Heart right ventricle (tissue), 16 donors: ENCODE results near the gene EYS. TPM values are rescaled to one million over a fixed set of nuclear protein-coding genes. Genes with fewer than 3 reads are reported as not detected.
"Not testable (repeated sequence)": the region's sequence is repeated elsewhere in the genome, so short reads cannot be mapped to it uniquely, and the experiment has no call there.

Experiments used
- ATAC-seq, 8 donors: fragments of 200-7000 bp; cut with Tn5 transposase; one replicate each; pipeline ENCODE4 v1.9.1; 2020; ENCODE audit warnings: mild to moderate bottlenecking in 8 of 8, moderate library complexity in 8 of 8, moderate number of reproducible peaks in 1 of 8
- DNase-seq, 2 donors: peaks; one replicate each; pipeline ENCODE4 v3.0.0-alpha.2; 2020
- H3K27ac ChIP-seq, 10 donors: fragments of 200-600 bp; sonication (generic) in 2 of 10; one replicate each; pipeline versions ENCODE4 v1.5.0 to v1.8.0; 2020 to 2022; ENCODE audit warnings: mild to moderate bottlenecking in 3 of 10
- H3K27me3 ChIP-seq, 7 donors: fragments of 200-600 bp; one replicate each; pipeline ENCODE4 v1.8.0; 2021 to 2022; ENCODE audit warnings: mild to moderate bottlenecking in 2 of 7
- H3K36me3 ChIP-seq, 9 donors: fragments of 200-600 bp; sonication (generic) in 1 of 9; one replicate each; pipeline versions ENCODE4 v1.5.0 to v1.8.0; 2020 to 2022; ENCODE audit warnings: mild to moderate bottlenecking in 2 of 9
- H3K4me1 ChIP-seq, 9 donors: fragments of 200-600 bp; sonication (generic) in 1 of 9; one replicate each; pipeline versions ENCODE4 v1.5.0 to v1.8.0; 2020 to 2022; ENCODE audit warnings: mild to moderate bottlenecking in 4 of 9
- H3K4me3 ChIP-seq, 10 donors: fragments of 200-600 bp; sonication (generic) in 2 of 10; one replicate each; pipeline versions ENCODE4 v1.5.0 to v1.8.0; 2020 to 2022; ENCODE audit warnings: mild to moderate bottlenecking in 7 of 10, moderate library complexity in 2 of 10
- H3K9me3 ChIP-seq, 11 donors: fragments of 200-600 bp in 10 of 11; sonication (generic) in 2 of 11; one replicate each; pipeline versions ENCODE4 v1.5.0 to v1.8.0; 2013 to 2022; ENCODE audit warnings: mild to moderate bottlenecking in 2 of 11, control low read depth in 1 of 11, moderate library complexity in 1 of 11
- WGBS, 2 donors: extraction: QIAGEN DNeasy Blood & Tissue Kit; methylation state at CpG; one replicate each; pipeline ENCODE4 v1.1.7; 2013; ENCODE audit warnings: inconsistent platforms in 1 of 2; 5-methylcytosine and 5-hydroxymethylcytosine counted together
- intact Hi-C, 10 donors: fragments of 100-400 bp; cut with DNase I; formaldehyde crosslinking; loops; one replicate each; pipeline versions ENCODE4 v1.11.1 to v1.14.2; 2022
- polyA plus RNA-seq, 2 donors: library from polyadenylated mRNA; stranded (reverse); fragments of 200-250 nt; gene quantifications; one replicate each; pipeline ENCODE4 v1.2.3, GENCODE V29; 2013
- total RNA-seq, 10 donors: library from RNA; stranded (reverse); fragmentation: NEBNext Ultra II Directional in 3 of 10; extraction: Animal tissue kit (Norgen Biotek cat#: 25700) in 3 of 10; gene quantifications; one replicate each; pipeline versions ENCODE4 v1.2.1 to v1.2.4, GENCODE V29; 2021 to 2023
- TF ChIP-seq, protein P1 (sequence below), 9 donors: fragments of 200-600 bp; sonication (generic) in 2 of 9; IDR thresholded peaks; one replicate each; pipeline versions ENCODE4 v1.5.0 to v1.8.0; 2021 to 2022; ENCODE audit warnings: antibody characterized with exemption in 9 of 9, mild to moderate bottlenecking in 5 of 9, moderate library complexity in 1 of 9
- donor health status: Arrhythmogenic right ventricular cardiomyopathy.
- donor health status: ischemic (EF 13 %, LVEDD 7.1; RV severe dilation, severe dysfunction).
- donor health status: healthy with polysubstance abuse.
- donor health status: DM: no; HTN: yes; CAD: no.
- donor health status: DM: no; HTN: no; CAD: no.
- donor health status: ischemic (EF 25% LVEDD 6.9; RV normal size, moderate dysfunction).
- donor health status: ischemic (EF 25% LVEDD 5.7; RV mildly dilated, moderate dysfunction).
- donor health status: healthy.
- donor health status: DM: yes; HTN: yes; CAD: no.
- donor health status: Ischemic cardiomyopathy.
- donor health status: ischemic (EF 35%, LVEDD 5.7; RV mildly dilated, moderate dysfunction).
- donor health status: nonischemic (EF 11% LVEDD 7.7; RV severe dilation, severe dysfunction).
- donor health status: DM: yes; HTN: yes; CAD: no.
- donor health status: PGD.
- donor health status: ischemic (EF 29% LVEDD 5.4; RV normal size, mild dysfunction).
- donor health status: nonischemic (EF 23%, LVEDD 6.1; RV moderate dilation, normal function).

The EYS gene
- total and polyA plus RNA-seq, 12 donors = 0.02 to 0.40 (median 0.18) TPM; not detected in 8

DNA sequence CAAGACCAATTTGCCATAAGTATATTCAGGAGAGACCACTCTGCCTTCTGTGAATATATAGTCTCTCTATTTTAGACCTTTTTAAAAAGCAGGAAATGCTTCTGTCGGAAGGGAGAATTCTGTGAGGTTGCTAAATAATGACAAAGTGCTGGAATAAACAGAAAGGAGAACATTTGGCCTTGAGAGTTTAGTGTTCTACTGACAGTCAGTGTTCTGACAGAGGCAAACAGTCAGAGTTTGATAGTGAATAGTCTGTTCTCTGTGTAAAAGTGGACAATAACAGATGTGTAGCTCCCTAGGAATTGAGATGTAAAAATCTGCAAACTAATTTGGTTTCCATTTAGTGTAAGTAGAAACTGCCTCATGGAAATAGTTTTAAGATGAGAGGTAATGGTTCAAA is 1850.8 kb downstream of the EYS start:
- TF ChIP-seq, protein P1, sequence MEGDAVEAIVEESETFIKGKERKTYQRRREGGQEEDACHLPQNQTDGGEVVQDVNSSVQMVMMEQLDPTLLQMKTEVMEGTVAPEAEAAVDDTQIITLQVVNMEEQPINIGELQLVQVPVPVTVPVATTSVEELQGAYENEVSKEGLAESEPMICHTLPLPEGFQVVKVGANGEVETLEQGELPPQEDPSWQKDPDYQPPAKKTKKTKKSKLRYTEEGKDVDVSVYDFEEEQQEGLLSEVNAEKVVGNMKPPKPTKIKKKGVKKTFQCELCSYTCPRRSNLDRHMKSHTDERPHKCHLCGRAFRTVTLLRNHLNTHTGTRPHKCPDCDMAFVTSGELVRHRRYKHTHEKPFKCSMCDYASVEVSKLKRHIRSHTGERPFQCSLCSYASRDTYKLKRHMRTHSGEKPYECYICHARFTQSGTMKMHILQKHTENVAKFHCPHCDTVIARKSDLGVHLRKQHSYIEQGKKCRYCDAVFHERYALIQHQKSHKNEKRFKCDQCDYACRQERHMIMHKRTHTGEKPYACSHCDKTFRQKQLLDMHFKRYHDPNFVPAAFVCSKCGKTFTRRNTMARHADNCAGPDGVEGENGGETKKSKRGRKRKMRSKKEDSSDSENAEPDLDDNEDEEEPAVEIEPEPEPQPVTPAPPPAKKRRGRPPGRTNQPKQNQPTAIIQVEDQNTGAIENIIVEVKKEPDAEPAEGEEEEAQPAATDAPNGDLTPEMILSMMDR (IDR thresholded peaks at IDR 0.05) = no peak
- intact Hi-C loops = no loop called here
- Histone ChIP-seq H3K9me3 (peaks cover 0 to 12% (median 4%) of the 10 kb centered on the region in 11 donors), H3K4me3 (no peak overlapping the region), H3K27ac (no peak overlapping the region), H3K36me3 (no peaks in the 10 kb centered on the region), H3K4me1 (peaks cover 0 to 11% (median 0%) of the 10 kb centered on the region in 9 donors), H3K27me3 (no peaks in the 10 kb centered on the region)
- WGBS, 2 donors = 39 to 58% methylated on average over 1 of the region's 1 CpG
- ATAC-seq (no peak), DNase-seq (no peak)

DNA sequence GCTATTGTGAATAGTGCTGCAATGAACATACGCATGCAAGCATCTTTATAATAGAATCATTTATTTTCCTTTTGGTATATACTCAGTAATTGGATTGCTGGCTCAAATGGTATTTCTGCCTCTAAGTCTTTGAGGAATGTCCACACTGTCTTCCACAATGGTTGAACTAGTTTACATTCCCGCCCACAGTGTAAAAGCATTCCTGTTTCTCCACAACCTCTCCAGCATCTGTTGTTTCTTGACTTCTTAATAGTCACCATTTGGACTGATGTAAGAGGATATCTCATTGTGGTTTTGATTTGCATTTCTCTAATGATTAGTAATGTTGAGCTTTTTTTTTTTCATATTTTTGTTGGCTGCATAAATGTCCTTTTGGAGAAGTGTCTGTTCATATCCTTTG is 1862.7 kb downstream of the EYS start:
- intact Hi-C loops = no loop called here
- H3K27ac ChIP-seq = no peak overlapping the region
- H3K36me3 ChIP-seq = no peaks in the 10 kb centered on the region
- 89 to 93% methylated on average over 2 of the region's 2 CpGs for WGBS, 2 donors
- ATAC-seq = no peak
- H3K9me3 ChIP-seq = peaks cover 0 to 26% (median 0%) of the 10 kb centered on the region in 11 donors
- no peak overlapping the region for H3K4me3 ChIP-seq
- H3K4me1 ChIP-seq = no peaks in the 10 kb centered on the region
- no peaks in the 10 kb centered on the region for H3K27me3 ChIP-seq
- no peak for DNase-seq
- TF ChIP-seq, protein P1 (IDR thresholded peaks at IDR 0.05) = no peak

DNA sequence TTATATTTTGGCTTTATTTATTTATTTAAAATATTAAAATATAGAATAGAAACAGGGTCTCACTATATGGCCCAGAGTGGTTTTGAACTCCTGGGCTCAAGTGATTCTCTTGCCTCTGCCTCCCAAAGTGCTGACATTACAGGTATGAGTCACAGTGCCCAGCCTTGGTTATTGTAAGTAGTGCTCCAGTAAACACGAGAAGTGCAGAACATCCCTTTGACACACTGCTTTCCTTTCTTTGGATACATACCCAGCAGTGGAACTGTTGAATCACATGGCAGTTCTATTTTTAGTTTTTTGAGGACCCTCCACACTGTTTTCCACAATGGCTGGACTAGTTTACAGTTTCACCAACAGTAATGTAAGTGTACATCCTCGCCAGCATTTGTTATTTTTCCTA is 1867.5 kb downstream of the EYS start:
- DNase-seq (no peak), ATAC-seq (no peak)
- intact Hi-C loops = no loop called here
- H3K36me3 ChIP-seq = no peaks in the 10 kb centered on the region
- no peaks in the 10 kb centered on the region for H3K27me3 ChIP-seq
- WGBS, 2 donors = 54 to 57% methylated on average over 2 of the region's 2 CpGs
- no peak overlapping the region for H3K27ac ChIP-seq
- peaks cover 0 to 21% (median 0%) of the 10 kb centered on the region in 11 donors for H3K9me3 ChIP-seq
- H3K4me1 ChIP-seq = no peaks in the 10 kb centered on the region
- TF ChIP-seq, protein P1 (IDR thresholded peaks at IDR 0.05) = no peak
- no peak overlapping the region for H3K4me3 ChIP-seq

DNA sequence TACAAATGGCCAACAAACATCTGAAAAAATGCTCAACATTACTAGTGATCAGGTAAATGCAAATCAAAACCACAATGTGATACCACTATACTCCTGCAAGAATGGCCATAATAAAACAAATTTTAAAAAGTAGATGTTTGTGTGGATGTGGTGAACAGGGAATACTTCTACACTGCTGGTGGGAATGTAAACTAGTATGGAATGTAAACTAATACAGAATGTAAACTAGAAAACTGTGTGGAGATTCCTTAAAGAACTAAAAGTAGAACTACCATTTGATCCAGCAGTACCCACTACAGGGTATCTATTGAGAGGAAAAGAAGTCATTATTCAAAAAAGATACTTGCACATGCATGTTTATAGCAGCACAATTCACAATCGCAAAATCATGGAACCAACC is 1878.3 kb downstream of the EYS start:
- WGBS, 2 donors = 94 to 95% methylated on average over 1 of the region's 1 CpG
- DNase-seq, H3K27ac ChIP-seq, H3K4me3 ChIP-seq, H3K36me3 ChIP-seq, H3K27me3 ChIP-seq, ATAC-seq, H3K4me1 ChIP-seq, intact Hi-C loops: not testable (repeated sequence)
- peaks cover 0 to 42% (median 4%) of the 10 kb centered on the region in 11 donors for H3K9me3 ChIP-seq

DNA sequence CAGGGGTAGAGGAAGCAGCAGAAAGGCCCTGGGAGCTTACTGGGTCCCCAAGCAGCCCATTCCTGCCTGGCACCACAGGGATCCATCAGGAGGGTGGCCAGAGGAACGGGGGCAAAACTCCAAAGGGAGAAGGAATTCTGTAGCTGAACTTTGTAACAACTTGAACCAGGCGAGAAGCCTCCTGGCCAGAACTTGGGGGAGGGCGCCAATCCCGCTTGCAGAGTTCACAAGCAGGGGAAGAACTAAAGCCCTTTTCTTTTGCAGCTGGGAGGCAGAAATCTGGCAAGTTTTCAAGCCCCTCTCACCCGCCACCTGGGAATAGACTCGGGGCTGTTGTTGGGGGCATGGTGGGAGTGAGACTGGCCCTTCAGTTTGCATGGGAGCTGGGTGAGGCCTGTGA is 1882.3 kb downstream of the EYS start:
- no peaks in the 10 kb centered on the region for H3K27me3 ChIP-seq
- H3K9me3 ChIP-seq = peaks cover 0 to 27% (median 0%) of the 10 kb centered on the region in 11 donors
- intact Hi-C loops = no loop called here
- WGBS, 2 donors = 79 to 83% methylated on average over 6 of the region's 6 CpGs
- no peak for DNase-seq
- H3K27ac ChIP-seq = no peak overlapping the region
- no peak for ATAC-seq
- peaks cover 0 to 3% (median 0%) of the 10 kb centered on the region in 9 donors for H3K4me1 ChIP-seq
- no peaks in the 10 kb centered on the region for H3K36me3 ChIP-seq
- H3K4me3 ChIP-seq = no peak overlapping the region
- TF ChIP-seq, protein P1 (IDR thresholded peaks at IDR 0.05) = no peak
